K562 (cell line): ENCODE data around the gene TWSG1.

Experiments
- CCAR2 ChIP-seq: fragments of 200-400 bp; formaldehyde crosslinking; IDR thresholded peaks from 2 replicates; pipeline ENCODE4 v1.6.1; 2017; ENCODE audit warnings: mild to moderate bottlenecking, low read depth, low read length
- CEBPB ChIP-seq: fragments of 450-650 bp; IDR thresholded peaks from 2 replicates; pipeline ENCODE4 v1.6.1; 2016; ENCODE audit warnings: missing genetic modification characterization, missing compliant biosample characterization
- PHB ChIP-seq: fragments of 250-450 bp; sonication (Bioruptor Pico); IDR thresholded peaks from 2 replicates; pipeline ENCODE4 v1.5.0; 2021
- RBFOX2 ChIP-seq: fragments of 200-400 bp; formaldehyde crosslinking; IDR thresholded peaks from 2 replicates; pipeline ENCODE4 v1.6.1; 2017; ENCODE audit warnings: low read depth, mild to moderate bottlenecking, low read length, moderate library complexity
- SIN3A ChIP-seq, 2 experiments: fragments of 150-350 bp in 1 of 2; IDR thresholded peaks; 2 replicates each; pipeline ENCODE4 v1.6.1; 2011 to 2016; ENCODE audit warnings: borderline replicate concordance in 2 of 2, low read depth in 2 of 2, low read length in 2 of 2, mild to moderate bottlenecking in 2 of 2, moderate library complexity in 2 of 2; ENCODE audit not compliant: control insufficient read depth in 1 of 2
- TAF1 ChIP-seq: IDR thresholded peaks from 2 replicates; pipeline ENCODE4 v1.6.1; 2011; ENCODE audit warnings: mild to moderate bottlenecking, low read length, moderate library complexity; ENCODE audit not compliant: insufficient read depth, control insufficient read depth, severe bottlenecking; ENCODE audit errors: extremely low read depth
- YY1 ChIP-seq, 3 experiments: IDR thresholded peaks; 2 replicates each; pipeline ENCODE4 v1.6.1; 2011; ENCODE audit warnings: low read length in 2 of 3, mild to moderate bottlenecking in 2 of 3, moderate library complexity in 2 of 3, borderline replicate concordance in 1 of 3, control low read depth in 1 of 3, low read depth in 1 of 3; ENCODE audit not compliant: insufficient read depth in 3 of 3, insufficient replicate concordance in 2 of 3, control insufficient read depth in 1 of 3, insufficient read length in 1 of 3; ENCODE audit errors: extremely low read depth in 1 of 3
- ZBTB8A ChIP-seq: fragments of 450-650 bp; IDR thresholded peaks from 2 replicates; pipeline ENCODE4 v1.6.1; 2018; ENCODE audit warnings: mild to moderate bottlenecking, moderate library complexity; ENCODE audit not compliant: partially characterized antibody
- ZNF146 ChIP-seq: IDR thresholded peaks from one replicate; pipeline ENCODE4 v1.6.1; 2018; ENCODE audit warnings: missing compliant biosample characterization; ENCODE audit not compliant: unreplicated experiment
- TF ChIP-seq, protein P1 (sequence below): IDR thresholded peaks from 3 replicates; pipeline ENCODE4 v1.6.1; 2011; ENCODE audit warnings: borderline replicate concordance, mild to moderate bottlenecking; ENCODE audit not compliant: insufficient read length, insufficient read depth
- TF ChIP-seq, protein P2 (sequence below): fragments of 450-650 bp; formaldehyde crosslinking; IDR thresholded peaks from 2 replicates; pipeline ENCODE4 v1.4.0; 2020; ENCODE audit warnings: mild to moderate bottlenecking, mixed read lengths
- TF ChIP-seq, protein P3 (sequence below): sonication (generic); formaldehyde crosslinking; IDR thresholded peaks from 2 replicates; pipeline ENCODE4 v1.8.1; 2022; ENCODE audit warnings: missing genetic modification reagents

DNA sequence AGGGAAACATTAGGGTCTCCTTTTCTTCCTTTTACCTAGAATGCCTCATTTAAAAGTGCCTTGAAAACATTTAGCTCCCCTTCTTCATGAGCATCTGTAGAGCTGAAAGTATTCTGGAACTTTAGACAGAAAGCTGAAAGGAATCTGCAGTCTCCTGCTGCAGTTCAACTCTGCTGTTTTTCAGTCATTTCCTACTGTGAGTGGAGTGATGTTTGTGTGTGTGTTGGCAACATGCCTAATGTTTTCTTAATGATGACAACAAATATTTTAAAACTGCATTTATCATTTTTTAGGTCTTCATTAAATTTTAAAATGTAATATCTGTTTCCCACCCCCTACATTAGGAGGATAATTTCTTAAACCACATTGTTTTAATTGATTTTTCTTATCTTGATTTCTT, 66.6 kb downstream of the TWSG1 start:
- TF ChIP-seq RBFOX2 (no peak), YY1 (IDR thresholded peaks at IDR 0.05; ENCODE audit: borderline replicate concordance in 1 of 3, control insufficient read depth in 1 of 3, extremely low read depth in 1 of 3, insufficient read depth in 3 of 3, insufficient read length in 1 of 3, insufficient replicate concordance in 2 of 3, low read depth in 1 of 3, low read length in 2 of 3) (no peak), TAF1 (no peak), SIN3A (IDR thresholded peaks at IDR 0.05; ENCODE audit: borderline replicate concordance in 2 of 2, control insufficient read depth in 1 of 2, low read depth in 2 of 2, low read length in 2 of 2) (no peak), CEBPB (tag) (no peak), CCAR2 (no peak), ZNF146 (no peak), PHB (no peak), ZBTB8A (no peak)
- TF ChIP-seq, protein P1, sequence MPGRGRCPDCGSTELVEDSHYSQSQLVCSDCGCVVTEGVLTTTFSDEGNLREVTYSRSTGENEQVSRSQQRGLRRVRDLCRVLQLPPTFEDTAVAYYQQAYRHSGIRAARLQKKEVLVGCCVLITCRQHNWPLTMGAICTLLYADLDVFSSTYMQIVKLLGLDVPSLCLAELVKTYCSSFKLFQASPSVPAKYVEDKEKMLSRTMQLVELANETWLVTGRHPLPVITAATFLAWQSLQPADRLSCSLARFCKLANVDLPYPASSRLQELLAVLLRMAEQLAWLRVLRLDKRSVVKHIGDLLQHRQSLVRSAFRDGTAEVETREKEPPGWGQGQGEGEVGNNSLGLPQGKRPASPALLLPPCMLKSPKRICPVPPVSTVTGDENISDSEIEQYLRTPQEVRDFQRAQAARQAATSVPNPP = no peak
- TF ChIP-seq, protein P2, sequence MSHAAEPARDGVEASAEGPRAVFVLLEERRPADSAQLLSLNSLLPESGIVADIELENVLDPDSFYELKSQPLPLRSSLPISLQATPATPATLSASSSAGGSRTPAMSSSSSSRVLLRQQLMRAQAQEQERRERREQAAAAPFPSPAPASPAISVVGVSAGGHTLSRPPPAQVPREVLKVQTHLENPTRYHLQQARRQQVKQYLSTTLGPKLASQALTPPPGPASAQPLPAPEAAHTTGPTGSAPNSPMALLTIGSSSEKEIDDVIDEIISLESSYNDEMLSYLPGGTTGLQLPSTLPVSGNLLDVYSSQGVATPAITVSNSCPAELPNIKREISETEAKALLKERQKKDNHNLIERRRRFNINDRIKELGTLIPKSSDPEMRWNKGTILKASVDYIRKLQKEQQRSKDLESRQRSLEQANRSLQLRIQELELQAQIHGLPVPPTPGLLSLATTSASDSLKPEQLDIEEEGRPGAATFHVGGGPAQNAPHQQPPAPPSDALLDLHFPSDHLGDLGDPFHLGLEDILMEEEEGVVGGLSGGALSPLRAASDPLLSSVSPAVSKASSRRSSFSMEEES (CRISPR knock-in tag) = no peak
- TF ChIP-seq, protein P3, sequence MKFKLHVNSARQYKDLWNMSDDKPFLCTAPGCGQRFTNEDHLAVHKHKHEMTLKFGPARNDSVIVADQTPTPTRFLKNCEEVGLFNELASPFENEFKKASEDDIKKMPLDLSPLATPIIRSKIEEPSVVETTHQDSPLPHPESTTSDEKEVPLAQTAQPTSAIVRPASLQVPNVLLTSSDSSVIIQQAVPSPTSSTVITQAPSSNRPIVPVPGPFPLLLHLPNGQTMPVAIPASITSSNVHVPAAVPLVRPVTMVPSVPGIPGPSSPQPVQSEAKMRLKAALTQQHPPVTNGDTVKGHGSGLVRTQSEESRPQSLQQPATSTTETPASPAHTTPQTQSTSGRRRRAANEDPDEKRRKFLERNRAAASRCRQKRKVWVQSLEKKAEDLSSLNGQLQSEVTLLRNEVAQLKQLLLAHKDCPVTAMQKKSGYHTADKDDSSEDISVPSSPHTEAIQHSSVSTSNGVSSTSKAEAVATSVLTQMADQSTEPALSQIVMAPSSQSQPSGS (CRISPR knock-in tag) = no peak
